Activated T-cell treated with anti-CD3 and anti-CD28 coated beads for 1 hour (primary cell): ENCODE results near the gene LAMB3.
A peak's percentile ranks its signal among the peaks of the same experiment; 100 is the strongest.
"Not testable (repeated sequence)": the region's sequence is repeated elsewhere in the genome, so short reads cannot be mapped to it uniquely, and the experiment has no call there.

Experiments
- DNase-seq: peaks from one replicate; pipeline ENCODE4 v3.0.0-alpha.2; 2020; ENCODE audit warnings: low read depth

Gene LAMB3

DNA sequence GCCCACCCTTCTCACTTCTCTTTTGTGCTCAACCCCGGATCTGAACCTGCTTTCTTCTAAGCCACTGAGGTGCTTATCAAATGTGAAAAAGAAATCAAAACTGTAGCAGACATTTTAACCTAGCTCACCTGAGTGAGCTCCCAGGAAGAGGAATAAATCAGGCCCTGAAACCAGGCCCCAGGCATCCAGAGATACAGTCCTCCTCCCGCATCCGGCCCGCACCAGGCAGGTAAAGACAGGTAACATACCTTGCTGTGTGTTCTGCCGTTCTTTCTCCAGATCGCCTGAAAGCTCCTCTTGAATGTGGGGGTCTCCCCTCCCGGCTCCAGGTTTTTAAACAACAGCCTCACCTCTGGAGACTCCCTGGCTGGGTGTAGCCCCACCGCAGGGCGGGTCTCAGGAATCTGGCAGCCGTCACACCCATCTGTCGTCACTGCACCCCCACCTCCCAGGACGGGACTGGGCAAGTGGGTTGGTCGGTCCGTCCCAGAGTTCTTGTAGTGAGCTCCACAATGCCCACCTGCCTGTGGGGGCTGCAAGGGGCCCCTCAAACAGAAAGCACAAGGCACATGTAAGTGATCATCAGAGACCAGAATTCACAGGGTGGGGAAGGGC, at the start of gene LAMB3:
Gene LAMB3, minus strand, starts transcription at position 305 of the 615 bp plus-strand sequence. CDS start 1,481 bp downstream, outside the sequence.
- DNase-seq = no peak

DNA sequence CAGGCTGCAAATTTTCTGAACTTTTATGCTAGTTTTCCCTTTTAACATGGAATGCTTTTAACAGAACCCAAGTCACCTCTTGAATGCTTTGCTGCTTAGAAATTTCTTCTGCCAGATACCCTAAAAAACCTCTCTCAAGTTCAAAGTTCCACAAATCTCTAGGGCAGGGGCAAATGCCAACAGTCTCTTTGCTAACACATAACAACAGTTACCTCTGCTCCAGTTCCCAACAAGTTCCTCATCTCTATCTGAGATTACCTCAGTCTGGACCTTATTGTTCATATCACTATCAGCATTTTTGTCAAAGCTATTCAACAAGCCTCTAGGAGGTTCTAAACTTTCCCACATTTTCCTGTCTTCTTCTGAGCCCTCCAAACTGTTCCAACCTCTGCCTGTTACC, 48.5 kb upstream of the LAMB3 start:
- not testable (repeated sequence) for DNase-seq

DNA sequence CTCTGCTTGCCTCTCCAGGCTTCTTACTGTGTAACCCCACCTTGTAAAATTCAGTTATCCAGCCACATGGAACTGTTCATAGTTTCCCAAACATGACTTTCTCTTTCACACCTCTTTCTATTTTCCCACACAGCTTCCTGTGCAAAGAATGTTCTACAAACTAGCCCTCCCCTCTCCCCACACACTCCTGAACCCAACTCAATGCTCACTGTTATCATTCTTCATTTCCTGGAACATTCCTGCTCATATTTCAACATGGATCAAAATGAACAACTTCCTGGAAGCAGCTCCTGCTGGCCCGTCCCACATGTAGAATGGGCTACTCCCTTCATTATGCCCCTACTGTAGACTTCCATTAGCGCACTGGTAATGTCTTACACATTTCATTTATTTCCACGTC, 44.9 kb upstream of the LAMB3 start:
- DNase-seq = no peak

DNA sequence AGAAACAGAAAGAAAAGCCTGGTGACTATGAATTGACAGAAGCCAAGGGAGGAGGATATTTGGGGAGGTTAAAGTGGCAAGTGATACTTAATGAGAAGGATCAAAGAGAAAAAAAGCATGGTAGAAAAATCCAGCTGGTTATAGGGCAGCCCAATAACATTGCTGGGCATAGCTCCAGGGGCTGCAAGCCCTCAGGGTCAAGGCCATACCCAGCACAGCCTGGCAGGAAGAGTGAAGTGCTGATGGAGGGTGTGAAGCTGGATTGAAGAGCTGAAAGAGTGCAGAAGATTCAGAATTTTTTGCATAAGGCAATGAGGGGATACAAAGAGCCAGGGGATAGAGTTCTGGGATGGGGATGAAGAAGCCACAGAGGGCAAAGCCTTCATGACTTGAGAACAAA, 44.4 kb upstream of the LAMB3 start:
- no peak for DNase-seq

DNA sequence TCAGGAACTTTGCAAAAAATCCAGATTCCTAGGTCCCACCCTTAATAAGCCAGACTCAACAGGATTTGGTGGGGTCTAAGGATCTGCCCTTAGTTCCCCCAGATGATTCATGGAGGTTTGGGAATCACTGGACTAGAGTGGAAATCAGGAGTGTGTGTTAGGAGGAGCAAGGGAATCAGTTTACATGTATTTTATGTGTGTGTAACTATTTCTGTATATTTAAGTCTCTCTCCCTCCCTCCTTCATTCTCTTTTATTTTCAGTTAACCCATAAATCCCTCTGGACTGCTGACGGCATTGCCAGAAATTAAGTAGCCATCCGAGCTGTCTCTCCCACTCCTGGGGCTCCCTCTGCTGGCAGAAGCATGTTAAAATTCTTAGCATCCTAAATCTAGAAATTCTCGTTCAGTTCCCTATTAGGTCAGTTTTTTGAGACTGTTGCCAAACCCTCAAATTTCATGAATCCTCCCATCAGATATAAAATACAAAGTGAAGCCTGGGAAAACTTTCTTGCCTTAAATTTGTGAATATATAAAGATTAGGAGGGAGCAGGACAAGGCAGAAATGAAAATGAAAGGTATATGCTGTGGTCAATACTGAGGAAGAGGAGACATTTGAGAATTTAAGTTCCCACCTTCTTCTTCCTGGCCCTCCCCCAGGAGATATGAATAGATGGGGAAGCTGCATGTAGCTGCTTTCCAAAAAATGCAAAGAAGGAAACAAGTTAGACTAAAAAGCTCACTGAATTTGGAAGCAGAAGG, 40.7 kb upstream of the LAMB3 start:
- DNase-seq = peak; percentile 72

DNA sequence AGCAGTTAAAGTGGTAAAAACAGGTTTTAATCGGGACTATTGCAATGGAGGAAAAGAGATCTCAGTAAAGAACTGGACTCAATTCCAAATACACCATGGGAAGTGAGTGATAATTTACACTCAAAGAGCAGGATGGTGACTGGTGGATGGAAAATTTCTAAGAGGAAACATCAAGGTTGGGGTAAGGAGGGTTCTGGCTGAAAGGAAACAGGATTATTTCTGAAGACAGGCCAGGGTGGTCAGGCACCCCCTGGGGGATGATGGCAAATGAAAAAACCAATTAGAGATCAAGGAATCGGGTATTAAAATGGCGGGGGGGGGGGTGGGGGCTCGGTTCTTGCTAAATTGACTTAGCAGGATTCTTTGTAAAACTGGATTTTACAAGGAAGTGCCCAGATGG, 40.1 kb upstream of the LAMB3 start:
- no peak for DNase-seq

DNA sequence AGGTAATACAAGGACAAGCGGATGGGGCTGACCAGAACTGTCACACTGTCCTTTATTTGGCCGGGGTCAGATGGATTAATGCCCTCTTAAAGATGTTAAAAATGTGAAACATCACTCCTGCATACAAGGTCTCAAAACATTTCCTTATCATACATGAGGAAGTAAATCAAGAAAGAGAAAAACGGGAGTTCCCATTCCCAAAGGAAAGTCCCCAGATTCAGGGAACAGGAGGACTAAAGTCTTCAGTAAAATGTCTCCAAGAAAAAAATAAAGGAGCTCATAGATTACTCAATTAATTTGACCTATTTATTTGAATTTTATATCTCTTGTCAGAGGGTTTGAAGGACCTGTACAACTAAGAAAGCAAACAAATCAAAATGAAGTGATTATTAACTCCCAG, 39.0 kb upstream of the LAMB3 start:
- no peak for DNase-seq

DNA sequence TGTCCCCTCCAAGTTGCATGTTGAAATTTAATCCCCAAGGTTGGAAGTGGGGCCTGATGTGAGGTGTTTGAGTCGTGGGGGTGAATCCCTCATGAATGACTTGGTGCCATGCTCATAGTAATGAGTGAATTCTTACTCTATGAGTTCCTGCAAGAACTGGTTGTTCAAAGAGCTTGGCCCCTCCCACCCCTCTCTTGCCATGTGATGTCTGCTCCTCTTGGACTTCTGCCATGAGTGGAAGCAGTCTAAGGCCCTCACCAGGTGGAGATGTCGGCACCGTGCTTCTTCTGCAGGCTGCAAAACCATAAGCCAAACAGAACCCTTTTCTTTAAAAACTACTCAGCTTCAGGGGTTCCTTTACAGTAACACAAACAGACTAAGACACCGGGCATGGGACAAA, 37.3 kb upstream of the LAMB3 start:
- DNase-seq = no peak

DNA sequence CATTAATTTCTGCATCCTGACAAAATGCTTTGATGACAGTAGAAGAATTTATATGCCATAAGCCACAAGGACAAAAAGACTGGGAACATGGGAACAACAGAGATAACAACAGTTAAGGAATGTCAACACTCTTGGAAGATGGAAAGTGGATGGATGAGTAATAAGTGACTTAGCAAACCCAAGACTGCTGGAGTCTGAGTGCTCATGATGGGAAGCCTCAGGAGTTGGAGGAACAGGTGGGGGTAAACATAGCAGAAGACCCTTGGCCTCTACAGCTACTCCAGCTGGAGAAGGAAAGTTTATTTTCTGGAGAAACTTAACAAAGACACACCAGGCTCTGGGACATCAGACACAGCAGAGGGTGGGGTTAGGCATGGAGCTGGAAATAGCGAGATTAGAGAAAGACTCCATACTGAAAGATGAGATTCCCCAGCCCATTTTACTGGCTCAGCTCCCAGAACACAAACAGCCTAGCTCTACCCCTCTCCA, 36.6 kb upstream of the LAMB3 start:
- no peak for DNase-seq

GRCh38 chr1:209686322-209686721, 34.1 kb upstream of the LAMB3 start:
- DNase-seq = no peak

- no peak for DNase-seq
Observed at GRCh38 chr1:209685821-209686220, 33.6 kb upstream of the LAMB3 start.

- no peak for DNase-seq
Observed at GRCh38 chr1:209678981-209679539, 26.8 kb upstream of the LAMB3 start.

DNA sequence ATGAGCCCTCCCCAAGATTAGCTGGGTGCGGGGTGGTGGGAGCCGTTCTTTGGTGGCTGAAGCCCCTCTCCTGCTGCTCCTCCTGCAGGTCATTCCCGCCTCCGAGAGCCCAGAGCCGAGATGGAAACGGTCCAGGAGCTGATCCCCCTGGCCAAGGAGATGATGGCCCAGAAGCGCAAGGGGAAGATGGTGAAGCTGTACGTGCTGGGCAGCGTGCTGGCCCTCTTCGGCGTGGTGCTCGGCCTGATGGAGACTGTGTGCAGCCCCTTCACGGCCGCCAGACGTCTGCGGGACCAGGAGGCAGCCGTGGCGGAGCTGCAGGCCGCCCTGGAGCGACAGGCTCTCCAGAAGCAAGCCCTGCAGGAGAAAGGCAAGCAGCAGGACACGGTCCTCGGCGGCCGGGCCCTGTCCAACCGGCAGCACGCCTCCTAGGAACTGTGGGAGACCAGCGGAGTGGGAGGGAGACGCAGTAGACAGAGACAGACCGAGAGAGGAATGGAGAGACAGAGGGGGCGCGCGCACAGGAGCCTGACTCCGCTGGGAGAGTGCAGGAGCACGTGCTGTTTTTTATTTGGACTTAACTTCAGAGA, 23.4 kb upstream of the LAMB3 start:
- no peak for DNase-seq

- no peak for DNase-seq
Observed at GRCh38 chr1:209674957-209675564, 22.8 kb upstream of the LAMB3 start, which contains the start of gene G0S2. TSS of gene G0S2 (plus strand) at chr1:209675412. CDS start at chr1:209675685, 273 bp downstream.

- no peak for DNase-seq
Observed at GRCh38 chr1:209673631-209674417, 21.6 kb upstream of the LAMB3 start.

GRCh38 chr1:209672705-209673630, 20.7 kb upstream of the LAMB3 start:
- no peak for DNase-seq

- no peak for DNase-seq
Observed at GRCh38 chr1:209670441-209671082, 18.3 kb upstream of the LAMB3 start.

- DNase-seq = no peak
Observed at GRCh38 chr1:209667708-209668107, 15.5 kb upstream of the LAMB3 start.

- DNase-seq = no peak
Observed at GRCh38 chr1:209667103-209667502, 14.9 kb upstream of the LAMB3 start.

GRCh38 chr1:209662879-209663327, 10.7 kb upstream of the LAMB3 start:
- no peak for DNase-seq
